ENCODE results near the gene PTPRT.

DNA sequence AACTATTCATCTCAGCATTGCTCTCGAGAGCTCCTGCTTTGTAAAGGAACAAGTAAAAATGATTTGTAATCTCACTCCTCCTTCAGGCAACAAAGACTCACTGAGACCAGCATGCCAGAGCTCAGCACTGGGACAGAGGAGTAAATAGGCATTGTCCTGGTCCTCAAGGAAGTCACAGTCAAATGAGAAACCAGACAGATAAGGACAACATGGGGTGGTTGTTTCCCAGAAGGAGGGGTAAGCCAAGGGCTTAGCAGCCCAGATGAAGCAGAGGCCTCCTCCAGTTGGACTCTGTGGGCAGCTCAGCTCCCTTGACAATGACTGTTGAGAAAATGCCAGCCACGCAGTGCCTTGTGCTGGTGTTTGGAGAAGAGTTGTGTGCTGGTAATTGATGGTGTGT lies 1145.8 kb downstream of the PTPRT start:
- TF ChIP-seq ZNF311 (tag by site-specific recombination; IDR thresholded peaks at IDR 0.05; ENCODE audit: borderline replicate concordance) (no peak), ZNF155 (tag by site-specific recombination; IDR thresholded peaks at IDR 0.05) (no peak), ZNF10 (tag by site-specific recombination; IDR thresholded peaks at IDR 0.05) (no peak), OSR2 (tag by site-specific recombination; IDR thresholded peaks at IDR 0.05) (no peak), PRDM1 (tag by site-specific recombination; IDR thresholded peaks at IDR 0.05) (no peak), ZNF37A (tag by site-specific recombination; IDR thresholded peaks at IDR 0.05) (no peak), ZNF561 (tag by site-specific recombination; IDR thresholded peaks at IDR 0.05; ENCODE audit: borderline replicate concordance) (no peak)
- TF ChIP-seq, protein P1, sequence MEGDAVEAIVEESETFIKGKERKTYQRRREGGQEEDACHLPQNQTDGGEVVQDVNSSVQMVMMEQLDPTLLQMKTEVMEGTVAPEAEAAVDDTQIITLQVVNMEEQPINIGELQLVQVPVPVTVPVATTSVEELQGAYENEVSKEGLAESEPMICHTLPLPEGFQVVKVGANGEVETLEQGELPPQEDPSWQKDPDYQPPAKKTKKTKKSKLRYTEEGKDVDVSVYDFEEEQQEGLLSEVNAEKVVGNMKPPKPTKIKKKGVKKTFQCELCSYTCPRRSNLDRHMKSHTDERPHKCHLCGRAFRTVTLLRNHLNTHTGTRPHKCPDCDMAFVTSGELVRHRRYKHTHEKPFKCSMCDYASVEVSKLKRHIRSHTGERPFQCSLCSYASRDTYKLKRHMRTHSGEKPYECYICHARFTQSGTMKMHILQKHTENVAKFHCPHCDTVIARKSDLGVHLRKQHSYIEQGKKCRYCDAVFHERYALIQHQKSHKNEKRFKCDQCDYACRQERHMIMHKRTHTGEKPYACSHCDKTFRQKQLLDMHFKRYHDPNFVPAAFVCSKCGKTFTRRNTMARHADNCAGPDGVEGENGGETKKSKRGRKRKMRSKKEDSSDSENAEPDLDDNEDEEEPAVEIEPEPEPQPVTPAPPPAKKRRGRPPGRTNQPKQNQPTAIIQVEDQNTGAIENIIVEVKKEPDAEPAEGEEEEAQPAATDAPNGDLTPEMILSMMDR (tag by site-specific recombination; IDR thresholded peaks at IDR 0.05) = no peak
- TF ChIP-seq, protein P2, sequence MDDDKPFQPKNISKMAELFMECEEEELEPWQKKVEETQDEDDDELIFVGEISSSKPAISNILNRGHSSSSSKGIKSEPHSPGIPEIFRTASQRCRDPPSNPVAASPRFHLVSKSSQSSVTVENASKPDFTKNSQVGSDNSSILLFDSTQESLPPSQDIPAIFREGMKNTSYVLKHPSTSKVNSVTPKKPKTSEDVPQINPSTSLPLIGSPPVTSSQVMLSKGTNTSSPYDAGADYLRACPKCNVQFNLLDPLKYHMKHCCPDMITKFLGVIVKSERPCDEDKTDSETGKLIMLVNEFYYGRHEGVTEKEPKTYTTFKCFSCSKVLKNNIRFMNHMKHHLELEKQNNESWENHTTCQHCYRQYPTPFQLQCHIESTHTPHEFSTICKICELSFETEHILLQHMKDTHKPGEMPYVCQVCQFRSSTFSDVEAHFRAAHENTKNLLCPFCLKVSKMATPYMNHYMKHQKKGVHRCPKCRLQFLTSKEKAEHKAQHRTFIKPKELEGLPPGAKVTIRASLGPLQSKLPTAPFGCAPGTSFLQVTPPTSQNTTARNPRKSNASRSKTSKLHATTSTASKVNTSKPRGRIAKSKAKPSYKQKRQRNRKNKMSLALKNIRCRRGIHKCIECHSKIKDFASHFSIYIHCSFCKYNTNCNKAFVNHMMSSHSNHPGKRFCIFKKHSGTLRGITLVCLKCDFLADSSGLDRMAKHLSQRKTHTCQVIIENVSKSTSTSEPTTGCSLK (tag by site-specific recombination; IDR thresholded peaks at IDR 0.05) = no peak
- TF ChIP-seq, protein P3, sequence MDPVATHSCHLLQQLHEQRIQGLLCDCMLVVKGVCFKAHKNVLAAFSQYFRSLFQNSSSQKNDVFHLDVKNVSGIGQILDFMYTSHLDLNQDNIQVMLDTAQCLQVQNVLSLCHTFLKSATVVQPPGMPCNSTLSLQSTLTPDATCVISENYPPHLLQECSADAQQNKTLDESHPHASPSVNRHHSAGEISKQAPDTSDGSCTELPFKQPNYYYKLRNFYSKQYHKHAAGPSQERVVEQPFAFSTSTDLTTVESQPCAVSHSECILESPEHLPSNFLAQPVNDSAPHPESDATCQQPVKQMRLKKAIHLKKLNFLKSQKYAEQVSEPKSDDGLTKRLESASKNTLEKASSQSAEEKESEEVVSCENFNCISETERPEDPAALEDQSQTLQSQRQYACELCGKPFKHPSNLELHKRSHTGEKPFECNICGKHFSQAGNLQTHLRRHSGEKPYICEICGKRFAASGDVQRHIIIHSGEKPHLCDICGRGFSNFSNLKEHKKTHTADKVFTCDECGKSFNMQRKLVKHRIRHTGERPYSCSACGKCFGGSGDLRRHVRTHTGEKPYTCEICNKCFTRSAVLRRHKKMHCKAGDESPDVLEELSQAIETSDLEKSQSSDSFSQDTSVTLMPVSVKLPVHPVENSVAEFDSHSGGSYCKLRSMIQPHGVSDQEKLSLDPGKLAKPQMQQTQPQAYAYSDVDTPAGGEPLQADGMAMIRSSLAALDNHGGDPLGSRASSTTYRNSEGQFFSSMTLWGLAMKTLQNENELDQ (tag by site-specific recombination; IDR thresholded peaks at IDR 0.05; ENCODE audit: low read depth) = no peak
